Panc1 (cell line): ENCODE data around the gene ADAMTS16. TPM values are rescaled to one million over a fixed set of nuclear protein-coding genes. Genes with fewer than 3 reads are reported as not detected.

Source experiments
- ATAC-seq: fragments of 200-7000 bp; cut with Tn5 transposase; 2 replicates; pipeline ENCODE4 v1.9.1; 2020; ENCODE audit warnings: mild to moderate bottlenecking, moderate library complexity
- Bru-seq: library from RNA; stranded (reverse); fragments of 400-500 nt; gene quantifications from one replicate; lab custom pipeline; 2021; lab: Mats Ljungman, UMichigan
- BruChase-seq, 2 experiments: library from RNA; stranded (reverse); fragments of 400-500 nt; gene quantifications; one replicate each; lab custom pipeline; 2021; lab: Mats Ljungman, UMichigan
- BruUV-seq: library from RNA; stranded (reverse); fragments of 400-500 nt; replicated peaks from 2 replicates; lab custom pipeline; 2021; lab: Mats Ljungman, UMichigan
- CTCF ChIA-PET: fragments of 300-600 bp; sonication (Branson Sonifier 250); formaldehyde crosslinking; loops from one replicate; lab custom pipeline; 2022; ENCODE audit warnings: antibody characterized with exemption; lab: Charles Lee
- POLR2A ChIA-PET: fragments of 300-600 bp; sonication (Branson Sonifier 250); formaldehyde crosslinking; loops from one replicate; lab custom pipeline; 2022; ENCODE audit warnings: antibody characterized with exemption; lab: Charles Lee
- DNase-seq: peaks from one replicate; pipeline ENCODE4 v3.0.0-alpha.2; 2010; ENCODE audit warnings: low read depth, low spot score
- H3K27ac ChIP-seq: 2 replicates; pipeline ENCODE4 v1.5.1; 2011; ENCODE audit warnings: mild to moderate bottlenecking, low read length, inconsistent platforms
- H3K27me3 ChIP-seq: fragments of 200-500 bp; sonication (Bioruptor generic); 2 replicates; pipeline ENCODE4 v1.6.0; 2014; ENCODE audit warnings: low read length, inconsistent platforms; ENCODE audit not compliant: control insufficient read depth, insufficient read depth
- H3K36me3 ChIP-seq: fragments of 200-500 bp; sonication (Bioruptor generic); 2 replicates; pipeline ENCODE4 v1.5.1; 2014; ENCODE audit warnings: inconsistent platforms, mild to moderate bottlenecking, low read length, moderate library complexity; ENCODE audit not compliant: control insufficient read depth, insufficient read depth
- H3K4me1 ChIP-seq: 2 replicates; pipeline ENCODE4 v1.5.1; 2011; ENCODE audit warnings: inconsistent platforms, mild to moderate bottlenecking, low read length, moderate library complexity; ENCODE audit not compliant: control insufficient read depth, insufficient read depth
- H3K4me3 ChIP-seq, 2 experiments: 2 replicates each; pipeline ENCODE4 v1.5.1; 2011 to 2012; ENCODE audit warnings: low read depth in 2 of 2, low read length in 2 of 2, mild to moderate bottlenecking in 2 of 2, inconsistent platforms in 1 of 2, moderate library complexity in 1 of 2
- H3K9me3 ChIP-seq: fragments of 200-500 bp; sonication (Bioruptor generic); 2 replicates; pipeline ENCODE4 v1.5.1; 2014; ENCODE audit warnings: low read depth, mild to moderate bottlenecking, inconsistent platforms, low read length, moderate library complexity; ENCODE audit not compliant: control insufficient read depth, insufficient read depth
- CTCF ChIP-seq: fragments of 450-650 bp; IDR thresholded peaks from 2 replicates; pipeline ENCODE4 v1.5.1; 2017; ENCODE audit warnings: mild to moderate bottlenecking
- POLR2AphosphoS5 ChIP-seq: IDR thresholded peaks from 2 replicates; pipeline ENCODE4 v1.6.1; 2012; ENCODE audit warnings: mild to moderate bottlenecking, low read depth, low read length, moderate library complexity
- REST ChIP-seq, 2 experiments: IDR thresholded peaks; 2 replicates each; pipeline ENCODE4 v1.6.1; 2011 to 2012; ENCODE audit warnings: low read depth in 2 of 2, control low read depth in 1 of 2, low read length in 1 of 2, mild to moderate bottlenecking in 1 of 2, moderate library complexity in 1 of 2; ENCODE audit not compliant: insufficient read depth in 1 of 2
- SIN3A ChIP-seq: IDR thresholded peaks from 2 replicates; pipeline ENCODE4 v1.6.1; 2012; ENCODE audit warnings: low read depth, mild to moderate bottlenecking, low read length, moderate library complexity, borderline replicate concordance; ENCODE audit not compliant: insufficient read depth
- TCF7L2 ChIP-seq: IDR thresholded peaks from 2 replicates; pipeline ENCODE4 v1.6.1; 2011; ENCODE audit warnings: mild to moderate bottlenecking, low read depth, low read length, inconsistent platforms
- in situ Hi-C: cut with HindIII; loops from 2 replicates; pipeline ENCODE4 v1.10.0; 2016; ENCODE audit warnings: low sequenced_read_pairs, low pct_unique_long_range_greater_than_20kb
- intact Hi-C: fragments of 100-400 bp; cut with micrococcal nuclease; formaldehyde crosslinking; loops from one replicate; pipeline ENCODE4 v1.10.0; 2022; ENCODE audit not compliant: unreplicated experiment
- long read RNA-seq: library from polyadenylated mRNA; unstranded; transcript quantifications from one replicate; pipeline ENCODE4 v2.0.0, GENCODE V29; 2021; ENCODE audit not compliant: unreplicated experiment
- polyA plus RNA-seq: library from polyadenylated mRNA; unstranded; fragments of >200 nt; gene quantifications from one replicate; pipeline ENCODE4 v1.2.1, GENCODE V29; 2012; ENCODE audit warnings: missing spikeins; ENCODE audit not compliant: insufficient read length
- total RNA-seq: library from RNA; stranded (reverse); gene quantifications from one replicate; pipeline ENCODE4 v1.2.1, GENCODE V29; 2021; ENCODE audit not compliant: unreplicated experiment

Gene ADAMTS16, protein sequence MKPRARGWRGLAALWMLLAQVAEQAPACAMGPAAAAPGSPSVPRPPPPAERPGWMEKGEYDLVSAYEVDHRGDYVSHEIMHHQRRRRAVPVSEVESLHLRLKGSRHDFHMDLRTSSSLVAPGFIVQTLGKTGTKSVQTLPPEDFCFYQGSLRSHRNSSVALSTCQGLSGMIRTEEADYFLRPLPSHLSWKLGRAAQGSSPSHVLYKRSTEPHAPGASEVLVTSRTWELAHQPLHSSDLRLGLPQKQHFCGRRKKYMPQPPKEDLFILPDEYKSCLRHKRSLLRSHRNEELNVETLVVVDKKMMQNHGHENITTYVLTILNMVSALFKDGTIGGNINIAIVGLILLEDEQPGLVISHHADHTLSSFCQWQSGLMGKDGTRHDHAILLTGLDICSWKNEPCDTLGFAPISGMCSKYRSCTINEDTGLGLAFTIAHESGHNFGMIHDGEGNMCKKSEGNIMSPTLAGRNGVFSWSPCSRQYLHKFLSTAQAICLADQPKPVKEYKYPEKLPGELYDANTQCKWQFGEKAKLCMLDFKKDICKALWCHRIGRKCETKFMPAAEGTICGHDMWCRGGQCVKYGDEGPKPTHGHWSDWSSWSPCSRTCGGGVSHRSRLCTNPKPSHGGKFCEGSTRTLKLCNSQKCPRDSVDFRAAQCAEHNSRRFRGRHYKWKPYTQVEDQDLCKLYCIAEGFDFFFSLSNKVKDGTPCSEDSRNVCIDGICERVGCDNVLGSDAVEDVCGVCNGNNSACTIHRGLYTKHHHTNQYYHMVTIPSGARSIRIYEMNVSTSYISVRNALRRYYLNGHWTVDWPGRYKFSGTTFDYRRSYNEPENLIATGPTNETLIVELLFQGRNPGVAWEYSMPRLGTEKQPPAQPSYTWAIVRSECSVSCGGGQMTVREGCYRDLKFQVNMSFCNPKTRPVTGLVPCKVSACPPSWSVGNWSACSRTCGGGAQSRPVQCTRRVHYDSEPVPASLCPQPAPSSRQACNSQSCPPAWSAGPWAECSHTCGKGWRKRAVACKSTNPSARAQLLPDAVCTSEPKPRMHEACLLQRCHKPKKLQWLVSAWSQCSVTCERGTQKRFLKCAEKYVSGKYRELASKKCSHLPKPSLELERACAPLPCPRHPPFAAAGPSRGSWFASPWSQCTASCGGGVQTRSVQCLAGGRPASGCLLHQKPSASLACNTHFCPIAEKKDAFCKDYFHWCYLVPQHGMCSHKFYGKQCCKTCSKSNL
- total RNA-seq (0.54 TPM), Bru-seq, nascent RNA (percentile 34 among the genes with signal in this experiment), BruChase-seq, experiment 1, labeled RNA remaining after a 2-hour chase (percentile 29 among the genes with signal in this experiment), BruChase-seq, experiment 2, labeled RNA remaining after a 6-hour chase (percentile 27 among the genes with signal in this experiment)
- polyA plus RNA-seq, result 0.19 TPM
- long read RNA-seq, partial matches to known transcripts, result 1 of 1 reads
- long read RNA-seq, other reads (novel, unspliced or antisense), result 0 of 1 reads

DNA sequence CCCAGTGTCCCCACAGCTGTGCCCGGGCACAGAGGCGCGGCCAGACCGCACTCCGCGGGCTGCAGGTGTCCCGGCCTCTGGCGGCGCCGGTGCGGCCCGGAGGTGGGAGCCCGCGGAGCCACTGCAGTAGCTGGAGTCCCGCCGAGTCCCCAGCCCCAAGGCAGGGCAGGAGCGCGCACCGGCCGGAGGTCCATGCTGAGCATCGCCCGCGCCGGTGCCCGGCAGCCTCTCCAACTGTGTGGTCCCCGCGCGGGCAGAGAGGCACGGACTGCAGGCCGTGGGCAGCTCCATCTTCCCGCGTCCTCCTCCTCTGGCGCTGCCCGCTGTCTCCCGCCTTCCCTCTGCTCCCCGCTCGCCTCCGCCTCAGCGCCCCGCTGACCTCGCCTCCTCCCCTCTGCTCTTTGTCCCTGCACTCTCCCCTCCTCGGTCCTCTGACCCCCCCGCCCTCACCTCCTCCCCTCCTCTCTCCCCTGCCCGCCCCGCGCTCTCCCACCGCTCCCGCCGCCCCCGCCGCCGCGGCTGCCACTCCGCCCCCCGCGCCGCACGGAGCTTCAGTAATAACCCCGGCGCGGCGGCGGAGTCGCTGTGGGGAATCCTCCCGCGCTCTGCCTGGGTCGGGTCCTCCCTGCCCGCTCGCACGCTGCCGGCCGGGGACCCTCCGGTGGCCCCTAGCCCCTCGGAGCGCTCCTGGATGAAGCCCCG, at the start of gene ADAMTS16:
Gene ADAMTS16, plus strand, starts transcription at position 554 of the 702 bp plus-strand sequence. Its CDS starts 138 bp downstream, at position 692.
- Histone ChIP-seq H3K4me3 (no peak within 1 kb of the TSS), H3K36me3 (no peaks in the 10 kb centered on the region), H3K9me3 (no peaks in the 10 kb centered on the region), H3K27me3 (no peaks in the 10 kb centered on the region; the same call in 1 of the 2 replicates), H3K4me1 (peaks cover 18% of the 10 kb centered on the region), H3K27ac (no peak within 1 kb of the TSS)
- TF ChIP-seq CTCF, result no peak
- TF ChIP-seq POLR2AphosphoS5, result no peak
- no peak for TF ChIP-seq TCF7L2
- TF ChIP-seq REST (IDR thresholded peaks at IDR 0.05; ENCODE audit: insufficient read depth in 1 of 2, low read depth in 2 of 2, low read length in 1 of 2), result no peak
- no peak for TF ChIP-seq SIN3A
- intact Hi-C loops, result loop anchor here (2.0 kb wide), 1 partner anchor 261 kb away; no protein-coding TSS in a partner anchor
- in situ Hi-C loops, result no loop called here
- ChIA-PET POLR2A (interaction anchor here (0.6 kb wide), 1 partner anchor 68 kb away, joined by 3 read pairs; no protein-coding TSS in a partner anchor), CTCF (no interaction called here)
- no peak for DNase-seq
- ATAC-seq, result no peak
- BruUV-seq, result no TSS peak
